ENCODE results near the gene DOCK4.

Gene DOCK4

DNA sequence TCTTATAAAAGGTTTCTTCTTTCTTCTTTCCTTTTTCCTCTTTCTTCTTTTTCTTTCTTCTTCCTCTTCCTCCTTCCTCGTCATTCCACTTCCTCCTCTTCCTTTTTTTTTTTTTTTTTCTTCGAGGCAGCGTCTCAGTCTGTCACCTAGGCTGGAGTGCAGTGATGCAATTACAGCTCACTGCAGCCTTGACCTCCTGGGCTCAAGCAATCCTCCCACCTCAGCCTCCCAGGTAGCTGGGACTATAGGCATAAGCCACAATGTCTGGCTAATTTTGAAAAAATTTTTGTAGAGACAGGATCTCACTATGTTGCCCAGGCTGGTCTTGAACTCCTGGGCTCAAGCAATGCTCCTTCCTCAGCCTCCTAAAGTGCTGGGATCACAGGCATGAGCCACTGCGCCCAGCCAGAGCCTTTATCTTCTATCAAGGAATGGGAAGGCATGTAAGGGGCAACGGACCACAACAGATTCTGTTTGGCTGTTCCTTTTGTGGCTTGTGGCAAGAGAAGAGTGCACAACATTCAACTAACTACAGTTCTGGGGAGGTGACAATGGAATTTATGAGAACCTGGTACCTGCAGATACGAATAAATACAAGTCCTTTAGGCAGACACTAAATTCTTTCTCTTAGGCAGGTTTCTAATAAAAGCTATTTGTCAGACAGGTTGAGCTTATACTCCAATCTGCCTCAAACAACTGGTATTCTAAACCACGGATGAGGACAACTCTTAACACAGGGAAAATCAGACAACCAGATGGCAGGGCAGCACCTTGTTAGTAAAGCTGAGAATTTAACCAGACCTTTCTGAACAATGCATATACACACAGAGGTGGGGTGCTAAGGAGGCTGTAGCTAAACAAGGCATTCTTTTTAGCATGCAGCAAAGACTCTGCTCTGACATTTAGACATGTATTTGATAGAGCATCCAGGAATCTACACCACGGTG lies 100.3 kb downstream of the DOCK4 start:
- no peak for DNase-seq

DNA sequence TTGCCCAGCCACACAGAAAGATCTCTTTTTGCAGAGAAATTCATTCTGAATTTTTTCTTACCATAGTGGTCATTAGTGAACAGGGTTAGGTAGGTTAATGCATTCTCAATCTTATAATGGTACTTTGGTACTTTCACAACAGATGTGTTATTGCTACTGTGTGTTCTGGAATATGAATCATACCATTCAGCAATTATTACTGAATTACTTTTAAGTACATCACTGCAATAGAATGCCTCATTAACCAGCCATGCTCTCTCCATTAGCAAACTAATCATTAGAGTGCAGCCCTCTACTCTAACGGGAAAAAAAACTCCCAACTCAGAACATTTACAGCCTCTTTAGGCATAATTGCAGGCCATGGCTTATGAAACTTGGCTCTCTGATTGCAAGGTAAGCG lies 102.1 kb downstream of the DOCK4 start:
- no peak for DNase-seq

DNA sequence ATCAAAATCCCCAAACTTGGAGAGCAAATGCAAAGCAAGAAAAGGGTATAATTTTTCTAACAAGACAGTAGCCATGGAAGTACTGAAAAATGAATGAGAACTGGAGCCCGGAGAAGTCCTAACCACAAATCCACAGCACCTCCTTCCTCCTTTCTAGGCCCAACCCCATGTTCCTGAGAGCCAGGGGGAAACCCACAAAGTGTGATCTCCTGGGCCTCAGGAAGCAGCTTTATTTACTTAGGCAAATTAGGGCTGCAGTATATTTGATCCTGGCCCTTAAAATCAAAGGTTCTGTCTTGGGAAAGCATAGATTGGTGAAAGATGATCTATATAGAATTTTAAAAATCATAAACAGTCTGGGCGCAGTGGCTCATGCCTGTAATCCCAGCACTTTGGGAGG lies 103.0 kb downstream of the DOCK4 start:
- DNase-seq, result no peak

DNA sequence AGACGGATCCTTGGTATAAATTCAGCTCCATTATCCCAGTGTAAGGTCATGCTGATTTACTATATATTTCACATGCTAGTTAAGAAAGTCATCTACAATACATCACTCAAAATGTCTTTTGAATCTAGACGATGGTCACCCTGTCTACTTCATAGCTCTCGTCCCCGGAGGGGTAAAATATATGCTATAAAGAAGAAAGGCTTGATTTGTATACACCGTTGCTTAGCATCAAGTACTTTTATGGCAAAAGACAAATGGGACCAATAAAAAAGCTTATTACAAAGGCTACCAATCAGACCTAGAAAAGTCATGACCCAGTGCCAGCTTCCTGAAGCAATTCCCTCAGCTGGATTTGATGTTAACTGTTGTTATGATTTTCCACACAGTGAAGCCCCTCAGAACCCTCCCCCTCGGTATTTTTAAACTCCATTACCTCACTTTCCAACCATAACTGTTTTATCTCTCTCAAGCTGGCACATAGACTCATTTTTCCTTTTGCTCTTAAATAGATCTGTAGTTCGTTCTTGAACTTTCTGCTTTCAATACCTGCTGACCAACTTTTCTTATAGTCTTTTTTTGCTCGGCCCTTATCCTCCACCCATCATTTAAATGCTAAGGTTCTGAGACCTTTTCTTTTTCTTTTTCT lies 104.9 kb downstream of the DOCK4 start:
- no peak for DNase-seq

DNA sequence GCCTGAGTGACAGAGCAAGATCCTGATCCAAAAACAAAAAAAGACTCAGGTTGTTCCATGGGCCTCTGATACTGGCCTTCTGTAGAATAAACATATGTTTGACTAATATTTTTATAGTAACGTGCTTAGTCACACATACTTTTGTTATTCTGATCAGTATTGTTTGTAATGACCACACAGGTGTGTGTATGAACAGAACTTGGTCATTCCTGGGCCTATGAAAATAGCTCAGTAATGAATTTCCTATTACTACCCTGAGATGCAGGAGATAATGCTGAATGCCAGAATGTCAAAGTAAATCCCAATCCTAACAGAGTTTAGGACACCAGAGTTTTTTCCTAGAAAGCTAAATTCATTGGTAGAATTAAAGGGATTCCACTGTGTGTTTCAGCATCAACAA lies 108.7 kb downstream of the DOCK4 start:
- no peak for DNase-seq

DNA sequence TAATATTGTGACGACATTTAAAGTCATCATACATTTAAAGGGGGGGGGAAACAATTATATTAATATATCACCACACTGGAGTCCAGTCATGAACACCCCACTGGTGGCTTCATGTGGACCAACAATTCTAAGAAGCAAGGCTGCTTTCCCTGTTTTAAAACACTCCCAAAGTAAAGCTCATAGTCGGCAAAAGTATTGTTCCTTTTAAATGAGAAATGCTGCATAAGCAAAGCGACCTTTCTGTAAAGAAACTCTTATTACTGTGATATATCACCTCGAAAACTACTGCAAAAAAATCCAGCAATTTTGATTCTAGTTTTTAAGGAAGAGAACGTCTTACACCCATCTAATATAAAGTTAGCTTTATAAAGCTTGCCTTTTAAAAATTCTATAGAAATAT lies 112.8 kb downstream of the DOCK4 start:
- no peak for DNase-seq

DNA sequence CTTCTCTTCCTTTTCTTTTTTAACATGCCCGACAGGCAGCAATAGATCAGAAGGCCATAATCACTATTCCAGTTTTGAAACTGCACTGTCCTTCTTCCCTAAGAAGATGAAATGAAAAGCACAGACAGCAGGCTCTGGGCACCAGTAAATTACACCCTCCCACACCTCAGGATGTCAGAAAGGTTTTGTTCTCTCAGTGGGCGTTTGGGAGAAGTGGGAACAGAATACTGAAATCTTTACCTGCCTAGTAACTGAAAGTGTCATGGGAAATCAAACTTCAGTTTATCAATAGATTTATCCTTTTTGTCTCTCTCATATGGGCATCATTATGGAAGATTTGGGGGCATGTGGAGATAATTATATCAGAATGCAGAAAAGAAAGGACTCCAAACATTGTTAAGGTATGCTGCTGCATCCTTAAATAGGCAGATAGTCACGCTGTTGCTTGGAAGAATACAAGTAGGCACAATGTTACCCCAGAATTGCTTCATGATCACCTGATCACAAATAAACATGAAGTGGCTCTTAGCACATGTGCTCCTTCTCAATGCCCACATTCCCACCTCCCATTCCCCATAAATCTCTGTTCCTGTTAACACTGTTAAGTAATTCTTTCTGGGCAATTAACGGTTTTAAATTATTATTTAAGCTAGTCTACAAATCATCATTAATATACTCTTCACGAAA lies 113.3 kb downstream of the DOCK4 start:
- no peak for DNase-seq

DNA sequence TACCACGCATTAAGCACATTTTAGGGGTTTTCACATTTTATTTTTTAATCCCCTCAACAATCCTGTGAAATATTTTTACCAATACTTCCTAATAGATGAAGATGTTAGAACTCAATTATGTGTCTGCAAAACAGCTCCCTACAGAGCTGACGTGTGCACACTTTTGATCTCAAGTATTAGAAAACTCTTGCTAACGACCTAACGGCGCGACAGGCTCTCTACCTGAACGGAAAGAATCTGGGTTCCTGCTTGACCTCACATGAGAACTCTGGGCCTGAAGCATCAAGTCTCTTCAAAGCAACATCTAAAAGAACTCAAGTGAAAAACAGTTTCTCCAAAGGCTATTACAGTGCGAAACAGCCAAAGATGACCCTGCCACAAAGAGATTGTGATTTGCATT lies 113.9 kb downstream of the DOCK4 start:
- DNase-seq, result no peak

DNA sequence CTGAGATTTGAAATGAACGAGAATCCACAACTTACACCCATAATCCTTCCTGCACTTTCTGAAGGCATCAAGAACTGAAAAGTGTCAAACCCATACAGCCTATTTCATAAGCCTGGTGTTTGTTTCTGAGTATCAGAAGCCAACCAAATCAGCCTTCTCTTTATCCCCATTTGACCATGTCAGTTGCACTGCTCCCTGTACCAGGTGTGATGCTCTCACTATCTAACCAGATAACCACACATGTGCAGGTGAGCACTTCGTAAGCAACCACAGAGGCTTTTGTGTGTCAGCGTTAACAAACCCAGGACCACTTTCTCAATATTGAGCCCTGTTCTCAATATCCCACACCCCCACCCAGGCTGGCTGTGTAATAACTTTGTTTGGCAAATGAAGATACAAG lies 114.4 kb downstream of the DOCK4 start:
- no peak for DNase-seq

DNA sequence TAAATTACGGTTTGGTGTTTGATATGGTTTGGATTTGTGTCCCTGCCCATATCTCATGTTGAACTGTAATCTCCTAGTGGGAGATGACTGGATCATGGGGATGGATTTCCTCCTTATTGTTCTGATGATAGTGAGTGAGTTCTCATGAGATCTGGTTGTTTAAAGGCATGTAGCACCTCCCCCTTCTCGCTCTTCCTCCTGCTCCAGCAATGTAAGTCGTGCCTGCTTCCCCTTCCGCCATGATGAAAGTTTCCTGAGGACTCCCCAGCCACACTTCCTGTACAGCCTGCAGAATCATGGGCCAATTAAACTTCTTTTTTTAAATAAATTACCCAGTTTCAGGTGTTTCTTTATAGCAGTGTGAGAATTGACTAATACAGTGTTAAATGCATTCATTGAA lies 116.6 kb downstream of the DOCK4 start:
- DNase-seq, result no peak

DNA sequence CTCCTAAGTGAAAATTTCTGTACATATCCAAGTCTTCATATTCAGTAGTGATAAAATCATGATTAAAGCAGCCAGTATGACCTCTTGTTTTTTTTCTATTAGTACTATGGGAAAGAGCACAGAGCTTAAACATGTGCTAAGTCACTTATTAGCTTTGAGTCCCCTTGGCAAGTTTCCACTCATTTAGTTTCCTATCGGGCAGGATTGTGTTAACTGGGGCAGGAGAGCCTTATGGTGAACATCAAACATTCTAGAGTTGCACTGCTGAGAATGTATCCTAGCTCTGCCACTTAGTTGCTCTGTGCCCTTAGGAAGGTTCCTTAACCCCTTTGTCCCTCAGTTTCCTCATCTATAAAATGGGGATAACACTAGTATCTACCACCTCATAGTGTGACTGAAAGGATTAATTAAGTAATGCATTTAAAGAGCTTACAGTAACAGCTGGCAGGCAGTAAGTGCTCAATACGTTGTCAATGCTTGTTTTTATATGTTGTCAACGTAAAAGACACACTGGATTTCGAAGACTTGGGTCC lies 117.6 kb downstream of the DOCK4 start:
- no peak for DNase-seq

DNA sequence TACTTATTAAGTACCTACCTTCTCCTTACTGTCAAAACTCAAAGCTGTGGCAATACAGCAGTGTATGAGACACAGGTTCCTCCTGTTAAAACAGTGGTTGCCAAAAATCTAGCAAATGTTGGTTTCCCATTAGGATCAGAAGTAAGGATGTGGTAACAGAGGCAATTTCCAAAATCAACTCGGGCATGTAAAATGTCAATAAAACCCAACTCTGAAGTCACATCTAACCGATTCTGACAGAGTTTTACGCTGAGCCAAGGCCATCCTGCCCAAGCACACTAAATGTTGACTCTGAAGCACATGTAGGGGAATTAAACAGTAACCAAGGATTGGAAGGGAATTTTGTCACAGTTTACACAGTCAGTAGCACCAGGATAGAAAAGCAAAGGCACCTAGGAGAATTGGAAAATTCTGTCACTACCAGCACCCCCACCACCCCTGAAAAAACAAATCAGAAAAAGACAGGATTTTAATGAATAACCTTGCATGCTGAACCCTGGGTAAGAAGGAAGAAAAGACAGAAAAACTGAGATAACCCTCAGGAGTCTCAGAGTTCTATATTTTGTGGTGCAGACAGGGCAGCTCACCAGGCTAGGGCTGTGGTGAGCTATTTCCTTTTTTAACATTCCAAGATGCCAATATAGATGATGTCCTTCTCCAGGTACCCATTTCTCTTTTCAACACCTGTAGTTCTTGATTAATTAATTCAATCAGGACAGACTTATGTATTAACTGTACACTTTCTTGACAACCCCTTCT lies 119.5 kb downstream of the DOCK4 start:
- no peak for DNase-seq

DNA sequence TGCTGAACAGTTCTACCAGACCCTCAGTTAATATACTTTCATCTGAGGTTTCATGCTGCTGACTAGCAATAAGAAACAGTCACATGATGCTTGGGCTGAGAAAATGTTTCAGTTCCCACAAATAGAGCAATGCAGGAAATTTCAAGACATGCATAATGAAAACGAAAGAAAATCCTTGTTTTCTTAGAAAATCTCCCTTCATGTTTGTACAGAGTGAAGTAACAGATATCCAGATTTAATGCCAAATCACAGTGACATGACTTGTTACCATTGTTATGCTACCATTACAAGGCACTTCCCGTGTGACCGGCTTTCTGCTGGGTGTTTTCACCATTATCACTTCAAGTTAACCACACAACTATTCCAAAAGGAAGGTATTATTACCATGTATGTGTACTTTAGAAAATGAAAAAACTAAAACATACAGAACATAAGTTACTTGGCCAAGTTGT lies 121.7 kb downstream of the DOCK4 start:
- peak; percentile 60 for DNase-seq

DNA sequence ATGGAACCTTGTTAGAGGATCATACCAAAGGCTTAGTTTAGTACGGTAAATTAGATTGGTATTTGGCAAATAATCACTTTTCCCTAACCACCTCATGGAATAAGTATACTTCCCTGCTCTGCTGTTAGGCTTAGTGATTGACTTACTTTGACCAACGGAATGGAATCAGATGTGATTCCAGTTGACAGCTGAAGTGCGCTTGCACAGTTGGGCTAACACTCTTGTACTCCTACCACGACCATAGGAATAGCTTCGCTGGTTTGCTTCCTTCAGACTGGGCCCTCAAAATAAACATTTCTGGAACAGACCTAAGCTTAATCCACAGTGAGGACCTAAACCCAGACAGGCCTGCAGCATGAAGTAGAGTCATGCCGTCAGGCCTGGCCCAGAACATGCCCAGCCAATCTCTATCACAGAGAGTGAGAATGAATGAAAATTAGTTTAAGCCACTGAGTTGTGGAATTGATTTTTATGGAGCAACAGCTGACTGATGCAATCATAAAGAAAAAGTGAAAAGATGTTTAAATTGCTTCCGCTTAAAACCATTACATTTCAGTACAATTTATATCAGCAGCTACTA lies 122.3 kb downstream of the DOCK4 start:
- DNase-seq, result no peak

DNA sequence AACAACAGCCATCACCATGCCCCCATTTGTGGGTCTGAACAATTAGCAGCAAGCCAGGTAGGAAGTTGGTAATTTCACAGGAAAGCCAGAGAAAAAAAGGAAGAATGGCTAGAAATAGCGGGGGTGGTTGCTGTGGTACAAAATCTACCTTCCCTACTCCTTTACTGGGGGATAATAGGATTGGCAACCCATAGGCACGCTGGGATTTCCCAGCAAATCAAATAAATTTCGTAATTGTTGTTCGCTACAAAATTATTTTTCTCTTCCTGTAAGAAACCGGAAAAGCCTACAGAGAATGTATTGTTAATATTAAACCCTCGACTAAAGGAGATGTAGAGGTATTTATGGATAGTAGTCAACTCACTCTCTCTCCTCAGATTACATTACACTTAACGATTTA lies 123.9 kb downstream of the DOCK4 start:
- no peak for DNase-seq

DNA sequence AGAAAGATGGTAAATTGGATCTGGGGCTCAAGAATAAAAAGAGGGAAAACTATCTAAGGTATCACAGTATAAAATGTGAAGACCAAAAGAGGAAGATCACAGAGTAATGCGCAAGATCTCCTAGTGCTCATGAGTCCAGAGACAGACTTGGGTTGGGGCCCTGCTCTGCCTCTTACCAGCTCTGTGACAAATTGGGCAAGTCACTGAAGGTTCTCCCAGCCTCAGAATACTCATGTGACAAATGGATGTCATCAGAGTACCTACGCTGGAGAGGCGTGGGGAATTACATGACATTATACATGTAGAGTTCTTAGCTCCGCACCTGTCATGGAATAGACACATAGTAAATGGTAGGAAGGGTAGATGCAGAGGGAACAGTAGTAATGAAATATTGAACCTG lies 124.4 kb downstream of the DOCK4 start:
- DNase-seq, result no peak

DNA sequence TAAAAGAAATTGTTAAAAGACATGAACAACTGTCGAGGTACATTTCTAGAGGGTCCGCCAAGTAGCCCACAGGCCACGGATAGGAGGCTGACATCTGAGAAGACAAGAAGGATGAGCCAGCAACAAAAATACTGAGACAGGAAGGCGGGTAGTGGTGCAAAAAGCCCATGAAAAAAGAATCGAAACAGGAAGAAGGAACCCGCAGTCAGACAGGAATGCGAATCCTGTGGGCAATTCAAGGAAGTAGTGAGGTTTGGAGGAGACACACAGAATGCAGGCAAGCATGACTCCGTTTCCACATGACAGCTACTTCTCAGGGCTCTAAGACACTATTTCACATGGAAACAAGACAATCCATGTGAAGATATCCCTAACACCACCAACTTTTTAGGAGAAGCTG lies 125.2 kb downstream of the DOCK4 start:
- DNase-seq, result peak; percentile 38

DNA sequence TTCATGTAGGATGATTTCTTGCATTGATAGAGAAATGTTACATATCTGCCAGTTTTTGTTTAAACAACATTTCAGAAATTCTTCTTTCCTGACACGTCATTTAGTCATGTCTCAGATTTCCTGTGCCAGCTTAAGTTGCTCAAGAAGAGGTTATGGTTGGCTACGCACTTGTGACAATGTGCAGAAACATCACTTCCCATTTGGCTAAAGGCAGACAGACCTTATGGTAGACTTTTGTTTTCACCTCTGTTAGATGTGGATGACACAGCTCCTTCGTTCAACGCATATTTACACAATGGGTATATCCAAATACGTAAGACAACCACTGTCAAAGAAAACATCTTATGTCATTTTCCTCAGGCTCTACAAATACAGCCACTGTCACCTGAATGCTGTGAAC lies 125.8 kb downstream of the DOCK4 start:
- peak; percentile 88 for DNase-seq

DNA sequence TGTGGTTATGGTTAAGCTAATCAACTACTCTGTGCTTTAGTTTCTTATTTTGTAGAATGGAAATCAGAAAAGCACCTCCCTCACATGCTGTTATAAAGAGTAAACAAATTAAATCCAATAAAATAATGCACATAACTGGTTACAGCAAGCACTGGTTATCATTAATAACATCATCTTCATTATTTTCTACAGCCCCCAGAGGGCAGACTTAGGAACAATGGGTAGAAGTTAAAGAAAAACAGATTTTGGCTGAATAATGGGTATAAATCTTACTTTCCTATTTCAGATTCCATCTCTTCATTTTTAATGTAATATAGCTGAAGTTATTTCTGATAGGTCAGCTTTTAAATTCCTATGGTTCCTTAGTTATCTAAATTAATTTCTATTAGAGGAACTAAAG lies 126.5 kb downstream of the DOCK4 start:
- DNase-seq, result no peak

DNA sequence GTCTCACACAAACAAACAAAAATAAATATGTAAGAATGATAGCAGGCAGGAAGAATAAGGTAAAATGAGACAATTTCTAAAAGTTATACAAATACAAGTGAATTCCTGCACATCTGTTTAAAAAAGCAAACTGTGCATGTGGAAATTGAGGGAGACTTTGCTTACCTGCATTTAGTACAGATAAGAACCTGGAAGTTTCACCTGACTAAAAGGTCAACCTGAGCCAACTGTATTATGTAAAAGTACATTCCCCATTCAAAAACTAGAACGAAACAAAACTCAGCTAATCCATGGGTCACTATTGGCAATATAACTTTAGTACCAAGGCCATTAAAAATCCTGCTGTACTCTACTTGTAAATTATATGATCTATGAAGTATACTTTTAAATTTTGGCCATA lies 127.1 kb downstream of the DOCK4 start:
- DNase-seq, result no peak

DNA sequence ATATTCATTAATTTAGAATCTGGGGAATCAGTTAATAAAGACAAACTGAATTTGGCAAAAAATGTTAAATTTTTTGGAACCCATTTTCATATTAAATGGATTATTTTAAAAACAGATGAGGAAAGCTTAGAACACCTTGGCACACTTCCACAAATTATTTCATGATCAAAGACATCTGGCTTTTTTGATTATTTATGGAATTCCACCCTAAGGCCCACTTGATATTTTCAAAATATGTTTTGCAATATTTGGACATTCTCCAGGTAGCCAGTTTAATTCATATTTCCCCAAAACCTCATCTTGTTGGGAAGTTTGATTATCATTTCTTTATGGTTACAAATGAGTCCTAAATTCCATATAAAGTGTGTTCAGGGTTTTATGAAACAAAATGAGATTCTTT lies 129.9 kb downstream of the DOCK4 start:
- DNase-seq, result peak; percentile 14

DNA sequence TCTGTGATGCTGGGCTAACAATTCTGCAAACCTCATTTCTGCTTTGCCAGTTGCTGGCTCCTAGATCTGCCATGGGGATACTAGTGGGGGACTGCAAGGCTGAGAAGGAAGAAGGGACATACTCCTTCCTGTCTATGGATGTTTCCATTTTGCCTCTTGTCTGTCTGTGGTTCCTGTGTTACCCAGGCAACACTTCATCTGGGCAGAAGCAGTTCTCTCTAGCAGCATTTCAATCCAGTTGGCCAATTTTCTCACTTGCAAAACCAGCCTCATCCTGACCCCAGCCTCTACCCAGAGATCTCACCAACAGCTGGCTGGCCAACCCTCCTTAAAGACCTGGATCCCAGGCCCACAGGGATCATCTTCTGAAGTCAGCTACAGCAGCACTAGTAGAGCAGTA lies 131.7 kb downstream of the DOCK4 start:
- DNase-seq, result no peak

All from fibroblast of skin of scalp (primary cell).